ENCODE data around the gene ELMO1.

The ELMO1 gene

GRCh38 chr7:37031571-37032257 lies 416.9 kb downstream of the ELMO1 start:
- TF ChIP-seq MYC (IDR thresholded peaks at IDR 0.05; ENCODE audit: low read depth, low read length) (no peak), MAX (IDR thresholded peaks at IDR 0.05; ENCODE audit: low read depth, low read length) (0 out of 2 replicates have a peak, but pooled peaks have one; percentile 8)
- peak; percentile 94 for DNase-seq (ENCODE audit: low read depth)
- H3K4me3 ChIP-seq (ENCODE audit: low read depth, low read length) = no peak overlapping the region

- DNase-seq (ENCODE audit: low read depth) = no peak
- H3K4me3 ChIP-seq (ENCODE audit: low read depth, low read length) = no peak overlapping the region
These were observed 419.7 kb downstream of the ELMO1 start for GRCh38 chr7:37028909-37029440.

GRCh38 chr7:37027557-37028341 lies 420.9 kb downstream of the ELMO1 start:
- no peak overlapping the region for H3K4me3 ChIP-seq (ENCODE audit: low read depth, low read length)
- TF ChIP-seq MAX (IDR thresholded peaks at IDR 0.05; ENCODE audit: low read depth, low read length) = no peak
- no peak for TF ChIP-seq CTCF (IDR thresholded peaks at IDR 0.05; ENCODE audit: low read depth, low read length)
- no peak for TF ChIP-seq MYC (IDR thresholded peaks at IDR 0.05; ENCODE audit: low read depth, low read length)
- TF ChIP-seq POLR2A (IDR thresholded peaks at IDR 0.05; ENCODE audit: extremely low read depth, insufficient read length) = no peak
- DNase-seq (ENCODE audit: low read depth) = no peak

More at GRCh38 chr7:37028909-37029440, 419.7 kb downstream of the ELMO1 start:
- no peak for TF ChIP-seq MAX (IDR thresholded peaks at IDR 0.05; ENCODE audit: low read depth, low read length)
- no peak for TF ChIP-seq POLR2A (IDR thresholded peaks at IDR 0.05; ENCODE audit: extremely low read depth, insufficient read length)
- no peak for TF ChIP-seq MYC (IDR thresholded peaks at IDR 0.05; ENCODE audit: low read depth, low read length)
- no peak for TF ChIP-seq CTCF (IDR thresholded peaks at IDR 0.05; ENCODE audit: low read depth, low read length)

- DNase-seq (ENCODE audit: low read depth) = no peak
- TF ChIP-seq CTCF (IDR thresholded peaks at IDR 0.05; ENCODE audit: low read depth, low read length) = no peak
- no peak for TF ChIP-seq MAX (IDR thresholded peaks at IDR 0.05; ENCODE audit: low read depth, low read length)
- no peak for TF ChIP-seq POLR2A (IDR thresholded peaks at IDR 0.05; ENCODE audit: extremely low read depth, insufficient read length)
- no peak for TF ChIP-seq MYC (IDR thresholded peaks at IDR 0.05; ENCODE audit: low read depth, low read length)
- no peak overlapping the region for H3K4me3 ChIP-seq (ENCODE audit: low read depth, low read length)
These were observed 421.6 kb downstream of the ELMO1 start for GRCh38 chr7:37027104-37027503.

- TF ChIP-seq CTCF (IDR thresholded peaks at IDR 0.05; ENCODE audit: low read depth, low read length) = no peak
- no peak for TF ChIP-seq MYC (IDR thresholded peaks at IDR 0.05; ENCODE audit: low read depth, low read length)
- no peak for TF ChIP-seq MAX (IDR thresholded peaks at IDR 0.05; ENCODE audit: low read depth, low read length)
- TF ChIP-seq POLR2A (IDR thresholded peaks at IDR 0.05; ENCODE audit: extremely low read depth, insufficient read length) = no peak
- no peak for DNase-seq (ENCODE audit: low read depth)
- no peak overlapping the region for H3K4me3 ChIP-seq (ENCODE audit: low read depth, low read length)
These were observed 429.7 kb downstream of the ELMO1 start for GRCh38 chr7:37018954-37019353.

All from NB4 (cell line).